Right lobe of liver (tissue), 6 donors: ENCODE data around the gene RELN. TPM values are rescaled to one million over a fixed set of nuclear protein-coding genes. Genes with fewer than 3 reads are reported as not detected.
A peak's percentile ranks its signal among the peaks of the same experiment; 100 is the strongest.

Source experiments
- ATAC-seq, 4 donors: fragments of 200-7000 bp; cut with Tn5 transposase; one replicate each; pipeline ENCODE4 v1.9.1; 2020; ENCODE audit warnings: mild to moderate bottlenecking in 4 of 4, moderate library complexity in 4 of 4
- DNase-seq, 3 donors: peaks; one replicate each; pipeline ENCODE4 v3.0.0-alpha.2; 2020
- H3K27ac ChIP-seq, 3 donors: fragments of 200-600 bp; one replicate each; pipeline ENCODE4 v1.8.0; 2022
- H3K27me3 ChIP-seq, 2 donors: fragments of 200-600 bp; one replicate each; pipeline ENCODE4 v1.8.0; 2022
- H3K36me3 ChIP-seq, 4 donors: fragments of 200-600 bp; sonication (generic) in 1 of 4; one replicate each; pipeline versions ENCODE4 v1.5.1 to v1.8.0; 2017 to 2022; ENCODE audit warnings: control low read depth in 1 of 4
- H3K4me1 ChIP-seq, 4 donors: fragments of 200-600 bp; sonication (generic) in 1 of 4; one replicate each; pipeline versions ENCODE4 v1.5.1 to v1.8.0; 2017 to 2022; ENCODE audit warnings: control low read depth in 1 of 4
- H3K4me3 ChIP-seq, 3 donors: fragments of 200-600 bp; one replicate each; pipeline ENCODE4 v1.8.0; 2022
- H3K9me3 ChIP-seq, 4 donors: fragments of 200-600 bp; sonication (generic) in 1 of 4; one replicate each; pipeline versions ENCODE4 v1.5.1 to v1.8.0; 2017 to 2022; ENCODE audit warnings: control low read depth in 1 of 4
- POLR2A ChIP-seq: fragments of 450-650 bp; IDR thresholded peaks from one replicate; pipeline ENCODE4 v1.6.1; 2017; ENCODE audit warnings: antibody characterized with exemption, mild to moderate bottlenecking
- whole genome bisulfite sequencing: methylation state at CpG from one replicate; pipeline ENCODE4 v1.1.6; 2018; ENCODE audit warnings: low coverage, low lambda C conversion rate; ENCODE audit not compliant: insufficient coverage; ENCODE audit errors: missing lambda C conversion rate; 5-methylcytosine and 5-hydroxymethylcytosine counted together
- intact Hi-C, 2 donors: fragments of 100-400 bp; cut with DNase I; formaldehyde crosslinking; loops; one replicate each; pipeline versions ENCODE4 v1.11.2 to v1.14.1; 2022
- total RNA-seq, 6 experiments: library from RNA; depleted of rRNA in 2 of 6; stranded (reverse); fragments of >200 nt in 2 of 6; fragmentation: NEBNext Ultra II Directional in 3 of 6; extraction: Animal tissue kit (Norgen Biotek cat#: 25700) in 3 of 6; gene quantifications; one replicate each; pipeline versions ENCODE4 v1.1.0 to v1.2.4, GENCODE V29; 2016 to 2023
- TF ChIP-seq, protein P1 (sequence below), 4 donors: fragments of 200-600 bp in 3 of 4; fragments of 450-650 bp in 1 of 4; IDR thresholded peaks; one replicate each; pipeline versions ENCODE4 v1.5.1 to v1.8.0; 2016 to 2022; ENCODE audit warnings: antibody characterized with exemption in 4 of 4, mild to moderate bottlenecking in 2 of 4
- donor health status: DM: no; HTN: yes; CAD: no.
- donor health status: DM: no; HTN: no; CAD: no.
- donor health status: DM: no; HTN: no; CAD: no.
- donor health status: DM: no; HTN: yes; CAD: no.
- donor health status: DM: no; HTN: yes; CAD: no.

The RELN gene
- total RNA-seq, 6 experiments from 2014 or later: 11.9 to 35.7 (median 18.9) TPM

DNA sequence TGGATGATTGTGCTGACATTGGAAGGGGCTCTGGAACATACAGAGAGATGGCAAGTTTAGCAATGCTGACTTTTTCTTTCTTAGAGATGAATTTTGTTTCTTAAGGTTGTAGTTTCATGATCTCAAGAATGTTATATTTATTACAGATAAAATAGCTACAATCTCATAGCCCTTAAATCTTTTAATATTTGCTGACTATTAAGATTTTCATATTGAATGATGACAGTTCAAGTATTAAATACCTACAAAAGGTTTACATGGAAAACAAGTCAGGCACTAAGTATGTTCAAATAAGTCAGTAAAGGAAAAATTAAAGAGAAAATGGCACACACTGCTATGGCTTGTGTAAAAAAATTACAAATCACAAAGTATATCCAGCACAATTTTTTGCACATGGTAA is 291.4 kb downstream of the RELN start:
- TF ChIP-seq, protein P1, sequence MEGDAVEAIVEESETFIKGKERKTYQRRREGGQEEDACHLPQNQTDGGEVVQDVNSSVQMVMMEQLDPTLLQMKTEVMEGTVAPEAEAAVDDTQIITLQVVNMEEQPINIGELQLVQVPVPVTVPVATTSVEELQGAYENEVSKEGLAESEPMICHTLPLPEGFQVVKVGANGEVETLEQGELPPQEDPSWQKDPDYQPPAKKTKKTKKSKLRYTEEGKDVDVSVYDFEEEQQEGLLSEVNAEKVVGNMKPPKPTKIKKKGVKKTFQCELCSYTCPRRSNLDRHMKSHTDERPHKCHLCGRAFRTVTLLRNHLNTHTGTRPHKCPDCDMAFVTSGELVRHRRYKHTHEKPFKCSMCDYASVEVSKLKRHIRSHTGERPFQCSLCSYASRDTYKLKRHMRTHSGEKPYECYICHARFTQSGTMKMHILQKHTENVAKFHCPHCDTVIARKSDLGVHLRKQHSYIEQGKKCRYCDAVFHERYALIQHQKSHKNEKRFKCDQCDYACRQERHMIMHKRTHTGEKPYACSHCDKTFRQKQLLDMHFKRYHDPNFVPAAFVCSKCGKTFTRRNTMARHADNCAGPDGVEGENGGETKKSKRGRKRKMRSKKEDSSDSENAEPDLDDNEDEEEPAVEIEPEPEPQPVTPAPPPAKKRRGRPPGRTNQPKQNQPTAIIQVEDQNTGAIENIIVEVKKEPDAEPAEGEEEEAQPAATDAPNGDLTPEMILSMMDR (IDR thresholded peaks at IDR 0.05): no peak
- TF ChIP-seq POLR2A: no peak
- no peaks in the 10 kb centered on the region for H3K27me3 ChIP-seq

DNA sequence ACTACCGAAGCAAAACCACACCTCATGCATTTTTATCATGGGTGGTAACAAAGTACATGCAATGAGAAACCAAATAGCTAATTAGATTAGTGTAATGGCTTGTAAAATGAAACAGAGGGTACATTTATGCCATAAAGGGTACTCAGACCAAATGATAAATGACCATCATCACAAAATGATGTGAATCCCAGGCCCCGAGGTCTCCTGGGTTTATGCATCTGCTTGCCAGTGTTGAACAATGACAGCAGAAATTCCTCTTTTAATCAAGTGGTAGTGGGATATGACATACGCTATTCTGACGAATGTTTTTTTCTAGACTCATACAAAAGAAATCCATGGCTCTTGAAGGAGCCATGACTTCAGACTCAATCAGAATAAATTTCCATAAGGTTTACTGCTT is 293.9 kb downstream of the RELN start:
- intact Hi-C loops: no loop called here
- Histone ChIP-seq H3K4me3 (no peak overlapping the region), H3K27ac (no peak overlapping the region), H3K9me3 (no peaks in the 10 kb centered on the region), H3K4me1 (no peaks in the 10 kb centered on the region), H3K36me3 (no peaks in the 10 kb centered on the region), H3K27me3 (no peaks in the 10 kb centered on the region)
- WGBS: 88% methylated on average over 4 of the region's 4 CpGs
- ATAC-seq: no peak
- TF ChIP-seq, protein P1 (IDR thresholded peaks at IDR 0.05): no peak
- no peak for TF ChIP-seq POLR2A
- no peak for DNase-seq

More for the DNA sequence above, 291.4 kb downstream of the RELN start:
- Histone ChIP-seq H3K4me3 (no peak overlapping the region), H3K4me1 (no peaks in the 10 kb centered on the region), H3K9me3 (no peaks in the 10 kb centered on the region), H3K36me3 (no peaks in the 10 kb centered on the region), H3K27ac (no peak overlapping the region)
- intact Hi-C loops: no loop called here
- ATAC-seq: no peak
- DNase-seq: no peak

DNA sequence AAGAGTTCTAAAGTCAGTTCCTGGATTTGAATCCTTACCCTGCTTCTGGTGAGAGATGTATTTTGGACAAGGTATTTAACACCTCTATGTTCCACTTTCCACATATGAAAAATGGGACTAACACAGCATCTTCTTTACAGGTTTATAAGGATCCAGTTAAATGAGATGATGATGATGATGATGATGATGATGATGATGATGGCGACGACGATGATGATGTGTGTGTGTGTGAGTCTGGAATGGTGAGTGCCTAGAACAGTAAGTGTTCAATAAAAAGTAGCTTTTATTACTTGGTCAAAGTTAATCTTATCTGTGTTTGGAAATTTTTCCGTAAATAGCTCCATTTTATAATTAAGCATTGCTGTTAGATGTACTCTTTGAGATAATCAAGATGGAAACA is 295.2 kb downstream of the RELN start:
- H3K27me3 ChIP-seq: no peaks in the 10 kb centered on the region
- intact Hi-C loops: no loop called here
- no peaks in the 10 kb centered on the region for H3K9me3 ChIP-seq

DNA sequence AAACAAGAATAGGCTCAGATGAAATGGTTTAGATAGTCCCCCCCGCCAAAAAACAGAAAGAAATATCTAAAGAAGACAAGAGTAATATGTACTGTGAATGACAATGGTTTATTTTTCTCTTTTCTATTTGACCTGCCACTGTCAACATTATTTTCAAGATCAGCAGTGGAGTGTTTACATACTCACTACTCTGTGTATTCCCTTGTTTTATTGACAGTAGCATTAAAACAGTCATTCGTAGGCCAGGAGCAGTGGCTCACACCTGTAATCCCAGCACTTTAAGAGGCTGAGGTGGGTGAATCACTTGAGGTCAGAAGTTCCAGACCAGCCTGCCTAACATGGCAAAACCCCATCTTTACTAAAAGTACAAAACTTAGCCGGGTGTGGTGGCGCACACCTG is 298.2 kb downstream of the RELN start:
- TF ChIP-seq POLR2A: no peak
- TF ChIP-seq, protein P1 (IDR thresholded peaks at IDR 0.05): no peak
- no peak for DNase-seq
- Histone ChIP-seq H3K36me3 (no peaks in the 10 kb centered on the region), H3K4me3 (no peak overlapping the region), H3K9me3 (no peaks in the 10 kb centered on the region), H3K4me1 (no peaks in the 10 kb centered on the region), H3K27me3 (no peaks in the 10 kb centered on the region), H3K27ac (no peak overlapping the region)
- intact Hi-C loops: no loop called here
- WGBS: 62% methylated on average over 4 of the region's 4 CpGs
- peak in 1 of 4 donors; percentile 48 for ATAC-seq

More for the DNA sequence above, 295.2 kb downstream of the RELN start:
- H3K36me3 ChIP-seq: no peaks in the 10 kb centered on the region
- no peak overlapping the region for H3K27ac ChIP-seq
- TF ChIP-seq, protein P1 (IDR thresholded peaks at IDR 0.05): no peak
- TF ChIP-seq POLR2A: no peak
- no peak overlapping the region for H3K4me3 ChIP-seq
- no peaks in the 10 kb centered on the region for H3K4me1 ChIP-seq
- 90% methylated on average over 4 of the region's 4 CpGs for WGBS
- DNase-seq (no peak), ATAC-seq (no peak)
